Activated T-cell treated with anti-CD3 and anti-CD28 coated beads, Interleukin-2, amount 50 U/mL, for 48 hours (primary cell): ENCODE measurements around the gene KLHL17.
"Not testable (repeated sequence)": the region's sequence is repeated elsewhere in the genome, so short reads cannot be mapped to it uniquely, and the experiment has no call there.

ENCODE experiments used
- DNase-seq, 2 experiments: peaks; one replicate each; pipeline ENCODE4 v3.0.0-alpha.2; 2020

The KLHL17 gene

GRCh38 chr1:937521-937920 is 22.9 kb upstream of the KLHL17 start:
- DNase-seq = no peak

GRCh38 chr1:938088-938683 is 22.2 kb upstream of the KLHL17 start:
- DNase-seq = no peak

GRCh38 chr1:938711-939489 is 21.5 kb upstream of the KLHL17 start:
- DNase-seq = no peak

- no peak for DNase-seq
These were observed 20.8 kb upstream of the KLHL17 start for GRCh38 chr1:939511-940106.

- DNase-seq = peak in 1 of 2 experiments; percentile 53
These were observed 20.0 kb upstream of the KLHL17 start for GRCh38 chr1:940107-941014.

- DNase-seq = no peak
These were observed 19.3 kb upstream of the KLHL17 start for GRCh38 chr1:941015-941587.

- peak in 1 of 2 experiments; percentile 62 for DNase-seq
These were observed 18.6 kb upstream of the KLHL17 start for GRCh38 chr1:941588-942383.

GRCh38 chr1:942411-942821 is 18.0 kb upstream of the KLHL17 start:
- DNase-seq = no peak

GRCh38 chr1:942864-943533 is 17.4 kb upstream of the KLHL17 start:
- DNase-seq = no peak

- no peak for DNase-seq
These were observed 16.6 kb upstream of the KLHL17 start for GRCh38 chr1:943545-944340.

GRCh38 chr1:944341-945325 is 15.8 kb upstream of the KLHL17 start:
- DNase-seq = no peak

- no peak for DNase-seq
These were observed 14.5 kb upstream of the KLHL17 start for GRCh38 chr1:945688-946556.

GRCh38 chr1:946811-947210 is 13.6 kb upstream of the KLHL17 start:
- DNase-seq = not testable (repeated sequence)

GRCh38 chr1:947958-948357 is 12.4 kb upstream of the KLHL17 start:
- no peak for DNase-seq

- no peak for DNase-seq
These were observed 10.1 kb upstream of the KLHL17 start for GRCh38 chr1:950268-950667.

- DNase-seq = no peak
These were observed 9.5 kb upstream of the KLHL17 start for GRCh38 chr1:950881-951280.

- no peak for DNase-seq
These were observed 9.0 kb upstream of the KLHL17 start for GRCh38 chr1:951364-951763.

GRCh38 chr1:952201-952600 is 8.2 kb upstream of the KLHL17 start:
- DNase-seq = no peak
